Right lobe of liver (tissue), 6 donors: Measurements from ENCODE around the gene TIMM22. TPM values are rescaled to one million over a fixed set of nuclear protein-coding genes. Genes with fewer than 3 reads are reported as not detected.
"Not testable (repeated sequence)": the region's sequence is repeated elsewhere in the genome, so short reads cannot be mapped to it uniquely, and the experiment has no call there.

ENCODE experiments used
- ATAC-seq, 4 donors: fragments of 200-7000 bp; cut with Tn5 transposase; one replicate each; pipeline ENCODE4 v1.9.1; 2020; ENCODE audit warnings: mild to moderate bottlenecking in 4 of 4, moderate library complexity in 4 of 4
- DNase-seq, 3 donors: peaks; one replicate each; pipeline ENCODE4 v3.0.0-alpha.2; 2020
- H3K27ac ChIP-seq, 3 donors: fragments of 200-600 bp; one replicate each; pipeline ENCODE4 v1.8.0; 2022
- H3K27me3 ChIP-seq, 2 donors: fragments of 200-600 bp; one replicate each; pipeline ENCODE4 v1.8.0; 2022
- H3K36me3 ChIP-seq, 4 donors: fragments of 200-600 bp; sonication (generic) in 1 of 4; one replicate each; pipeline versions ENCODE4 v1.5.1 to v1.8.0; 2017 to 2022; ENCODE audit warnings: control low read depth in 1 of 4
- H3K4me1 ChIP-seq, 4 donors: fragments of 200-600 bp; sonication (generic) in 1 of 4; one replicate each; pipeline versions ENCODE4 v1.5.1 to v1.8.0; 2017 to 2022; ENCODE audit warnings: control low read depth in 1 of 4
- H3K4me3 ChIP-seq, 3 donors: fragments of 200-600 bp; one replicate each; pipeline ENCODE4 v1.8.0; 2022
- H3K9me3 ChIP-seq, 4 donors: fragments of 200-600 bp; sonication (generic) in 1 of 4; one replicate each; pipeline versions ENCODE4 v1.5.1 to v1.8.0; 2017 to 2022; ENCODE audit warnings: control low read depth in 1 of 4
- CTCF ChIP-seq, 4 donors: fragments of 200-600 bp in 3 of 4; fragments of 450-650 bp in 1 of 4; IDR thresholded peaks; one replicate each; pipeline versions ENCODE4 v1.5.1 to v1.8.0; 2016 to 2022; ENCODE audit warnings: antibody characterized with exemption in 4 of 4, mild to moderate bottlenecking in 2 of 4
- POLR2A ChIP-seq: fragments of 450-650 bp; IDR thresholded peaks from one replicate; pipeline ENCODE4 v1.6.1; 2017; ENCODE audit warnings: antibody characterized with exemption, mild to moderate bottlenecking
- WGBS: methylation state at CpG from one replicate; pipeline ENCODE4 v1.1.6; 2018; ENCODE audit warnings: low coverage, low lambda C conversion rate; ENCODE audit not compliant: insufficient coverage; ENCODE audit errors: missing lambda C conversion rate; 5-methylcytosine and 5-hydroxymethylcytosine counted together
- intact Hi-C, 2 donors: fragments of 100-400 bp; cut with DNase I; formaldehyde crosslinking; loops; one replicate each; pipeline versions ENCODE4 v1.11.2 to v1.14.1; 2022
- total RNA-seq, 6 experiments: library from RNA; depleted of rRNA in 2 of 6; stranded (reverse); fragments of >200 nt in 2 of 6; fragmentation: NEBNext Ultra II Directional in 3 of 6; extraction: Animal tissue kit (Norgen Biotek cat#: 25700) in 3 of 6; gene quantifications; one replicate each; pipeline versions ENCODE4 v1.1.0 to v1.2.4, GENCODE V29; 2016 to 2023
- donor health status: DM: no; HTN: yes; CAD: no.
- donor health status: DM: no; HTN: no; CAD: no.
- donor health status: DM: no; HTN: no; CAD: no.
- donor health status: DM: no; HTN: yes; CAD: no.
- donor health status: DM: no; HTN: yes; CAD: no.

The TIMM22 gene
- total RNA-seq, 6 experiments from 2014 or later, result 3.9 to 6.5 (median 4.1) TPM

- Histone ChIP-seq H3K27ac (no peak overlapping the region), H3K36me3 (no peaks in the 10 kb centered on the region), H3K9me3 (no peaks in the 10 kb centered on the region), H3K4me1 (no peaks in the 10 kb centered on the region), H3K4me3 (no peak overlapping the region), H3K27me3 (no peaks in the 10 kb centered on the region)
- WGBS, result 65% methylated on average over 4 of the region's 20 CpGs
- DNase-seq (peak in 1 of 3 donors; percentile 43), ATAC-seq (no peak)
- intact Hi-C loops, result no loop called here
- TF ChIP-seq POLR2A, result no peak
- no peak for TF ChIP-seq CTCF (IDR thresholded peaks at IDR 0.05)
Measured at GRCh38 chr17:1047879-1048470, 51.0 kb downstream of the TIMM22 start.

- H3K9me3 ChIP-seq, H3K27me3 ChIP-seq, H3K4me1 ChIP-seq, H3K4me3 ChIP-seq, H3K36me3 ChIP-seq, H3K27ac ChIP-seq, ATAC-seq, intact Hi-C loops: not testable (repeated sequence)
- peak in 1 of 3 donors; percentile 35 for DNase-seq
- 93% methylated on average over 9 of the region's 49 CpGs for WGBS
Measured at GRCh38 chr17:1048516-1049115, 51.7 kb downstream of the TIMM22 start.

- no peak overlapping the region for H3K4me3 ChIP-seq
- no peak overlapping the region for H3K27ac ChIP-seq
- H3K36me3 ChIP-seq, result no peaks in the 10 kb centered on the region
- WGBS, result 61% methylated on average over 8 of the region's 28 CpGs
- TF ChIP-seq CTCF (IDR thresholded peaks at IDR 0.05) (no peak), POLR2A (no peak)
- no peaks in the 10 kb centered on the region for H3K4me1 ChIP-seq
- DNase-seq, result peak in 1 of 3 donors; percentile 35
- intact Hi-C loops, result loop anchor here in 1 of 2 donors (10.0 kb wide), 1 partner anchor 255 kb away; no protein-coding TSS in a partner anchor
- no peaks in the 10 kb centered on the region for H3K9me3 ChIP-seq
- ATAC-seq, result no peak
- H3K27me3 ChIP-seq, result no peaks in the 10 kb centered on the region
Measured at GRCh38 chr17:1049446-1050225, 52.7 kb downstream of the TIMM22 start.

- WGBS, result 57% methylated on average over 5 of the region's 22 CpGs
- Histone ChIP-seq H3K4me1 (no peaks in the 10 kb centered on the region), H3K36me3 (peaks cover 0 to 3% (median 0%) of the 10 kb centered on the region in 4 donors), H3K4me3 (no peak overlapping the region), H3K27me3 (no peaks in the 10 kb centered on the region), H3K9me3 (no peaks in the 10 kb centered on the region), H3K27ac (no peak overlapping the region)
- no peak for TF ChIP-seq POLR2A
- DNase-seq (peak in 1 of 3 donors; percentile 39), ATAC-seq (peak in 2 of 4 donors; percentile 5 to 7)
- intact Hi-C loops, result loop anchor here in 1 of 2 donors (10.0 kb wide), 1 partner anchor 256 kb away; no protein-coding TSS in a partner anchor
Measured at GRCh38 chr17:1050246-1050995, 53.5 kb downstream of the TIMM22 start.
